Measurements from ENCODE around the gene NUDT16L1. TPM values are rescaled to one million over a fixed set of nuclear protein-coding genes. Genes with fewer than 3 reads are reported as not detected.

The NUDT16L1 gene
- total RNA-seq, 2 donors from 2014 or later: 50.7 to 80.1 TPM

- H3K27me3 ChIP-seq: no peaks in the 10 kb centered on the region
- H3K4me3 ChIP-seq: no peak overlapping the region
- DNase-seq: no peak
- H3K9me3 ChIP-seq: no peaks in the 10 kb centered on the region
- H3K9ac ChIP-seq (ENCODE audit: low read depth in 2 of 2, low read length in 2 of 2): no peak overlapping the region
- TF ChIP-seq CTCF (IDR thresholded peaks at IDR 0.05): no peak
- peaks cover 9% of the 10 kb centered on the region for H3K36me3 ChIP-seq
- H3K27ac ChIP-seq: no peak overlapping the region
- peaks cover 6% of the 10 kb centered on the region for H3K4me1 ChIP-seq
- intact Hi-C loops (cut with DNase I): no loop called here
These were observed 10.6 kb upstream of the NUDT16L1 start for GRCh38 chr16:4682616-4683254.

GRCh38 chr16:4683255-4684057, 9.9 kb upstream of the NUDT16L1 start:
- Histone ChIP-seq H3K27ac (no peak overlapping the region), H3K9me3 (no peaks in the 10 kb centered on the region), H3K4me3 (no peak overlapping the region), H3K9ac (ENCODE audit: low read depth in 2 of 2, low read length in 2 of 2) (no peak overlapping the region), H3K36me3 (peaks cover 9% of the 10 kb centered on the region), H3K4me1 (peaks cover 6% of the 10 kb centered on the region), H3K27me3 (no peaks in the 10 kb centered on the region)
- intact Hi-C loops (cut with DNase I): no loop called here
- no peak for TF ChIP-seq CTCF (IDR thresholded peaks at IDR 0.05)
- no peak for DNase-seq

GRCh38 chr16:4684058-4684715, 9.2 kb upstream of the NUDT16L1 start:
- no peak for DNase-seq
- Histone ChIP-seq H3K9me3 (no peaks in the 10 kb centered on the region), H3K9ac (ENCODE audit: low read depth in 2 of 2, low read length in 2 of 2) (no peak overlapping the region), H3K4me3 (no peak overlapping the region), H3K36me3 (peaks cover 9% of the 10 kb centered on the region), H3K27ac (no peak overlapping the region), H3K4me1 (no peaks in the 10 kb centered on the region), H3K27me3 (no peaks in the 10 kb centered on the region)
- no peak for TF ChIP-seq CTCF (IDR thresholded peaks at IDR 0.05)
- intact Hi-C loops (cut with DNase I): no loop called here

GRCh38 chr16:4684763-4685162, 8.6 kb upstream of the NUDT16L1 start:
- no peak overlapping the region for H3K4me3 ChIP-seq
- H3K4me1 ChIP-seq: no peaks in the 10 kb centered on the region
- H3K27me3 ChIP-seq: no peaks in the 10 kb centered on the region
- H3K36me3 ChIP-seq: peaks cover 9% of the 10 kb centered on the region
- H3K9ac ChIP-seq (ENCODE audit: low read depth in 2 of 2, low read length in 2 of 2): no peak overlapping the region
- no peak for TF ChIP-seq CTCF (IDR thresholded peaks at IDR 0.05)
- intact Hi-C loops (cut with DNase I): no loop called here
- no peak overlapping the region for H3K27ac ChIP-seq
- DNase-seq: no peak
- no peaks in the 10 kb centered on the region for H3K9me3 ChIP-seq

GRCh38 chr16:4685292-4685691, 8.1 kb upstream of the NUDT16L1 start:
- Histone ChIP-seq H3K27ac (no peak overlapping the region), H3K27me3 (no peaks in the 10 kb centered on the region), H3K4me1 (no peaks in the 10 kb centered on the region), H3K9ac (ENCODE audit: low read depth in 2 of 2, low read length in 2 of 2) (no peak overlapping the region), H3K9me3 (no peaks in the 10 kb centered on the region), H3K4me3 (no peak overlapping the region), H3K36me3 (peaks cover 9% of the 10 kb centered on the region)
- DNase-seq: no peak
- intact Hi-C loops (cut with DNase I): no loop called here
- TF ChIP-seq CTCF (IDR thresholded peaks at IDR 0.05): no peak
